Activated T-cell treated with anti-CD3 and anti-CD28 coated beads, Interleukin-2, amount 50 U/mL, for 48 hours (primary cell): ENCODE results near the gene ENHO.
"Not testable (repeated sequence)": the region's sequence is repeated elsewhere in the genome, so short reads cannot be mapped to it uniquely, and the experiment has no call there.

Experiments used
- DNase-seq, 2 experiments: peaks; one replicate each; pipeline ENCODE4 v3.0.0-alpha.2; 2020

Gene ENHO

GRCh38 chr9:34555002-34555348 lies 32.2 kb upstream of the ENHO start:
- DNase-seq = no peak

GRCh38 chr9:34554211-34555001 lies 31.6 kb upstream of the ENHO start:
- no peak for DNase-seq

GRCh38 chr9:34553511-34554021 lies 30.8 kb upstream of the ENHO start:
- DNase-seq = no peak

DNA sequence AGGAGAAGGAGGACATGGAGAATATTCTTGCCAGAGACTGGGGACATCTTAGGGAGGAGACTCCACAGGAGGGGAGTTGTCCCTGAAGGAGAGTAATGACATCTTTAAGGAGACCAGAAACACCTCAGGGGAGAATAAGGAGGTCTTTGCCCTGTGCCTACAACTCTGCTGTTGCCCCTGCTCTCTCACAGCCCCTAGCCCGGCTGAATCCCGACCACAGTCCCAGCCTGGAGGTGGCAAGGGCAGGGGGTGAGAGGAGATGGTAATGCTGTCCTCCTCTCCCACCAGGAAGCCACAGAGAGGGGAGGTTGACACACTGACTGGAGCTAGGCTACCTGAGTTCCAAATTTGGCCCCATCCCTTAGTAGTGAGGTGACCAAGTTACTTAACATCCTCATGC lies 30.2 kb upstream of the ENHO start:
- DNase-seq = no peak

DNA sequence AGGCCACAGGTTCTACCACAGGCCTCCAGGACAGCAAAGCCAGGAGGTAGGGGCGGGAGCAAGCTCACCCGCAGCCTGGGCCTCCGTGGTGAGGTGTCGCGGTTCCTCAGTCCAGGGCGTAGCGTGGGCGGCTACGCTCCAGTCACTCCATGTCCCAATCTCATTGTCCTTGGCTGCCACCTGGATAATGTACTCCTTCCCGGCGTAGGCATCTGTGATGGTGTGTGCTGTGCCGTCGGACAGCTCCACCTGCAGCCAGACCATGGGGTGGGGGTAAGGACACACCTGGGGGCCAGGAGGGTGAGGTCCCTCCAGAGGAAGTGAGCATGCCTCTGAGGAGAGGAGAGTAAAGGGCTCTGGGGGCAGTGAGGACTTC lies 29.8 kb upstream of the ENHO start:
- no peak for DNase-seq

- DNase-seq = no peak
Observed at GRCh38 chr9:34551751-34552605, 29.2 kb upstream of the ENHO start.

- DNase-seq = no peak
Observed at GRCh38 chr9:34550681-34551270, 28.0 kb upstream of the ENHO start.

DNA sequence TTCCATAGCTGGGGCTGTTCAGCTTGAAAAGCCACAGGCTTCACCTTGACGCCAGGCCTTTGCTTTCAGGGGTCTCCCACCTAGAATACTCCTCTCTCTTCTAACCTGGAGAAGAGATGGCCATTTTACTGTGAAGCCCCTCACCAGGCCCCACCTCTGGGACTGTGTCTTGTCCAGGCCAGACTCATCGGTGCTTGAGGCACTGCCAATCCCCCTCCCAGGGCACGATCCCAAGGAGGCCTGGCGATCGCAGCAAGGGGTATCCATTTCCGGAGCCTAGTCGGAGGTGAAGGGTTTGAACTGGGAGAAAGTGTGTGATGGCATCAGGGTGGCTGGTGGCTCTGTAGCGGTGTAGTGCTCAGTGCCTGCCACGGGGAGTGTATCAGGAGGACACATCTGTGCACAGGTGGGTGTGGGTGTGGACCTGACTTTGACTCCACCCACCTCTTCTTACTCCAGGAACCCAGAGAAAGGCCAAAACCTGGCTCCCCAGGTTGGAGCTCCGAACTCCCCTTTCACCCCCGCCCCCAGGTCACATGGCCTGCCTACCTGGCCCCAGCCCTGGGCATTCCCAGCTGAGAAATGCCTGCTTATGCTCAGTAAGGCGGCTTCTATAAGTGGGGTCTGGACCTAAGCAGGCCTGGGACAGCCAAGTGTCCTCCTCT lies 27.4 kb upstream of the ENHO start:
- DNase-seq = no peak

GRCh38 chr9:34549407-34549732 lies 26.6 kb upstream of the ENHO start:
- DNase-seq = no peak

- DNase-seq = peak; percentile 53 to 58
Observed at GRCh38 chr9:34547960-34548611, 25.3 kb upstream of the ENHO start.

DNA sequence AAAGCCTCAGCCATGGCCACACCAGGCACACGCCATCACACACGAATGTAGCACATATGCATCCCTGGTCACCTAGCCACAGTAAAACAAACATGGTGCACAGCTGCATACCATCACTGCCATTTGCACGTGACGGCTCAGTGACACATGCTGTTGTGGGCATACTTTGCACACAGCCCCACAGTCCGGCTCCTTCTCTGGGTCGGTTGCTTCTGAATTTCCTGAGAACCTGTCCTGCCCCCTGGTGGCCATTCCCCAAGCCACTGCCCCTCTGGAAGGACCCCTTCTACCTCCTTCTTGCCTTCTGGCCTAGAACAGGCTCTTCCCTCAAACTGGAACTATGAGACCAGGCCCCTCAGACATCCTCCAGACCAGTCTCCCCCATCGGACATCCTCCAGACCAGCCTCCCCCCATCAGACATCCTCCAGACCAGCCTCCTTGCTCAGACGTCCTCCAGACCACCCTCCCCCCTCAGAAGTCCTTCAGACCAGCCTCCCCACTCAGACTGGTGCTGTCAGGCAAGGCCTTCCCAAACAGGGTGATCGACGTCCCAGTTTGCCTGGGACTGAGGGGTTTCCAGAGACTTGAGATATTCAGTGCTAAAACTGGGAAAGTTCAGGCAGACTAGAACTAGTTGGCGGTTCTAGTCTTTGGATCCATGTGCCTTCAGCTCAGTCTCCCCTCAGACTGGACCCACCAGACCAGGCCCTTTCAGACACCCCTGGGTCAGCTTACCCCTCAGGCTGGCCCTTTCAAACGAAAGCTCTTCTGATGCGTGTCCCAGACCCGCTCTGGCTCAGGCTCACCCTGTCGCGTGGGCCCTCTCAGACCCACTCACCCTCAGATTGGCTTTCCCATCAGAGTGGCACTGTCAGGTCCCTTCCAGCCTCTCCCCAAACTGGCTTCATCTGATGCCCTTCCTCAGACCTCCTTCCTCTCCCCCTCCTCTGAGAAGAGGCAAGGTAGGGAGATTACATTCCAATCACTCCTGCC lies 24.3 kb upstream of the ENHO start:
- DNase-seq = peak; percentile 77 to 80

DNA sequence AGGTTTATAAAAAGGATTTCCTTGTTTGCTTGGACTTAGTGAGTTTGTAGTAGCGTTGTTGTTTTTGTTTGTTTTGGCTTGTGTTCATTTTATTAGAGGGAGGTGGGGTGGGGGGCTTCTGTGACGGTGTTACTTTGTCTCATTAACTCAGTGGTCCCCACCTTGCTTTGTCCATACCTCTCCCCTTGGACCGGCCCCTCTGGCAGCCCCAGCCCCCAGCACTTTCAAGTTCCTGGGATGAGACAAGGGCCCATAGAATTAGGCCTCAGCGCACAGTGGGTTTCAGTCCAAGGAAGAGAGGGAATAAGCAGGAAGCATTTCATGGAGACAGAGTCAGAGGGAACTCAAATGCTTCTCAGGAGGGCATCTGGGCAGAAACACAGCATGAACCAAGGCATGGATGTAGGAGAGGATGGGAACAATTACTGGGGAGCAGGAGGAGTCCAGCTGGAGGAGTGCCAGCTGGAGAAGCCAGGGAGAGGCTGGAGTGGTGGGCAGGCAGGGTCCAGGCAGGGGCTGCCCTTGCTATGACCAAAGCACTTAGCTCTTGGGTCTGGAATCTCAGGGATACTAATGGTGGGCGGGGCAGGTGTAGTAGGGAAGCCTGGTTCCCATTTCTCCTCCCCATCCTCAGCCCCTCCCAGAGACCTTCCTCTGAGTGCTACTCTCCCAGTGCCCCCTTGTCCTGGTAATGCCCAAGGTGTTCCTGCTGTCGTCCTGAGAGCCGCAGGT lies 23.5 kb upstream of the ENHO start:
- no peak for DNase-seq

DNA sequence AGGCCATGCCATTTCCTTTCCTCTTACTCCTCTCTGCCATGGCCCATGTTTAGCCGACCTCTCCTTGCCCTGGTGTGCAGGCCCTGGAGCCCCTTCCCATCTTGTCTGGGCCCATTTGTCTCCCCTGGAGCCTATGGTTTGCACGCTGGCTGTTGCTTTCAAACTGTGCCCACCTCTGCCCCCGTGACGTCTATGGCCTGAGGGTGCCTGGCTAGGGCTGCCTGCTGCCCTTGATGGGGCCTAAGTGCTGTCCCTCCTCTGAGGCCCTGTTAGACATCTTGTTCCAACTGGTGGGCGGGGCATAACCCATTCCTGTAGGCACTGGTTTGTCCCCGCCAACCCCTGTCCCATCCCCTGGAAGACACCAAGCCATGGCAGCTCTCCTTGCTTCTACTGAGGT lies 22.7 kb upstream of the ENHO start:
- no peak for DNase-seq

DNA sequence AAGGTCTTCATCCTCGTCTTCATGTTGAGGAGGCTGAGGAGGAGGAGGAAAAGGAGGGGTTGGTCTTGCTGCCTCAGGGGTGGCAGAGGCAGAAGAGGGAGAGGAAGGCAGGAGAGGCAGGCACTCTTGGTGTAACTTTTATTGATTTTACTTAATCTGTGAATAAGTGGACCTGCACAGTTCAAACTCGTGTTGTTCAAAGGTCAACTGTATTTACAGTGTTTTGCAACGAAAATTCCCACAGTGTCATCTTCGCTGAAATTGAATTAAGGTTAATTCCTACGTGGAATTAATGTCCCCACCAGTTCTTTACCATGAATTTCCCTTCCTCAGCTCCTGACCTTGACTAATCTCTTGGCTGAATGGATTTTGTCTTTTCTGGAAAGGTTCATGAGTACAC lies 21.2 kb upstream of the ENHO start:
- DNase-seq = no peak

DNA sequence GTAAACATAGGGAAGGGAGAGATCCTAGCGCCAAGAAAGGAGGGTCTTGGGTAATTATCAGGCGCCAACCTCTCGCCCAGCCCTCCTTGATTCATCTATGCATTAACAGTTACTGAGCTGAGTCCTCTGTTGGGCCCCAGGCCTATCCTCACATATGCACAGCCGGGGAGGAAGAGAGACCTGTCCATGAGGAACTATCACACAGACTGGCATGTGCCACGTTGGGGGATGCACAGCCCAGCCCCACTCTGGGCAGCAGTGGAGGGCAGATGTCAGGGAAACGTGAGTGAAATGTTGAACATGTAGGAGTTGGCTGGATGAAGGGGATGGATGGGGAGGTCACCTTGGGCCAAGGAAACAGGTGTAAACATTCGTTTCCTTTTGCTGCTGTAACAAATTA lies 18.8 kb upstream of the ENHO start:
- no peak for DNase-seq

GRCh38 chr9:34540827-34541226 lies 18.0 kb upstream of the ENHO start:
- no peak for DNase-seq

DNA sequence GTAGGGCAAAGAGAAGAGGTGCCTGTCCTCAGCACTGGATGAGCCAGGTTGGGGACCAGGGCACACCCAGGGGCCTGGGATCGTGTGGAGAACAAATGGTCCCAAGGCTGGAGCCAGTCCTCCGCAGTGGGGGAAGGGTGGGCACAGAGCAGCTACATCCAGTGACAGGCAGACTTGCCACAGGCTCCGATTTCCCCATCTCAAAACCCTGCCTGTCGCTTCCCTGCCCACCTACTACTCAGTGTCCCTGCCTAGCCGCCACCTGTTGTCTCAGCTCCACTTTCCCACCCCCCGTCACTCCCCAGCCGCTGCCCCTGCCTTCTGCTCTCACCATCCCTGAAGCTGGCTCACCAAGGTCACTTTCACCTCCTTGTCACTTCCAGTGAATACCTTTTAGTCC lies 13.9 kb upstream of the ENHO start:
- DNase-seq = no peak

DNA sequence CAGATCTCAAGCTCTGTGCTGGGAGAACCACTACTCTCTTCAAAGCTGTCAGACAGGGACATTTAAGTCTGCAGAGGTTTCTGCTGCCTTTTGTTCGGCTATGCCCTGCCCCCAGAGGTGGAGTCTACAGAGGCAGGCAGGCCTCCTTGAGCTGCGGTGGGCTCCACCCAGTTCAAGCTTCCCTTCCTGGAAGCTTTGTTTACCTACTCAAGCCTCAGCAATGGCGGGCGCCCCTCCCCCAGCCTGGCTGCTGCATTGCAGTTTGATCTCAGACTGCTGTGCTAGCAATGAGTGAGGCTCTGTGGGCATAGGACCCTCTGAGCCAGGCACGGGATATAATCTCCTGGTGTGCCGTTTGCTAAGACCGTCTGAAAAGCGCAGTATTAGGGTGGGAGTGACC lies 9.3 kb upstream of the ENHO start:
- DNase-seq = not testable (repeated sequence)

DNA sequence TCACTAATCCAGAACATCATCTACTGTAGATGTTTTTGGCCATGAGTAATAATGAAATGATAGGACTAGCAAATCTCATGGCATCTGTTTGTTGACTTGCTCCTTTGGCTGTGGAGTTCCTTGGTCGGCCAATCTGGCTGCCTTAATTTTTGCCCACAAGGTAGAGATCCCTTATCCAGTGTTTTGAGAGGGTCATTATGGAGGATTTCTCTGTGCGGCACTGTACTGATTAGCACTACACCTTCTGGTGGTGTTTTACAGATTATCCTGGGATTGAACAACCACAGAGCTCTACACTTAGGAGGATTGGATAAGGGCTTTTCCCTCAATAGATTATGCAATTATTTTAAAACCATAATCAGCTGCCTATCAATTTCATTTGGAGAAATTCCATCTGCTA lies 3.2 kb upstream of the ENHO start:
- no peak for DNase-seq

DNA sequence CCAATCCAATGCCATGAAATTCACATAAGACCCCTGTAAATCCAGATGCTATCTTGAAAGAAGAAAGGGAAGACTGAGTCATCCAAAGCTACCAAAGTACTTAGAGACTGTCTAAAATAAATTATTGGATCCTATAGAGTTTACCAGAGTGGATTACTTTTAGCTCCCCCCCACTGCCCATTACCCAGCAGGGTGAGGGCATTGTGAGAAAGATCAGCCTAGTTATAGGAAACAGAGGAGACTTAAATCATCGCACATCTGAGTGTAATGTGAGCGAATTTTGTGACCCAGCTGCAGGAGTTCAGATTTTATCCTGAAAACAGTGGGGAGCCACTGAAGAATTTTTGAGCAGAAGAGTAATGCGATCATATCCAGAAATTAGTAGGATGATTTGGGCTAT lies 1.6 kb upstream of the ENHO start:
- no peak for DNase-seq
